Thyroid gland (tissue), 4 donors: Measurements from ENCODE around the gene GTF2A1.

Experiments
- CTCF ChIP-seq, 6 experiments: fragments of 200-600 bp in 3 of 6; fragments of 450-650 bp in 3 of 6; sonication (generic) in 3 of 6; IDR thresholded peaks; one replicate each; pipeline ENCODE4 v1.5.1; 2016 to 2019; ENCODE audit warnings: antibody characterized with exemption in 6 of 6, mild to moderate bottlenecking in 2 of 6, inconsistent platforms in 1 of 6, moderate library complexity in 1 of 6
- POLR2A ChIP-seq, 2 donors: fragments of 450-650 bp; IDR thresholded peaks; one replicate each; pipeline ENCODE4 v1.6.1; 2017; ENCODE audit warnings: antibody characterized with exemption in 2 of 2, mild to moderate bottlenecking in 2 of 2, moderate library complexity in 1 of 2

- TF ChIP-seq CTCF (IDR thresholded peaks at IDR 0.05) (no peak), POLR2A (IDR thresholded peaks at IDR 0.05) (no peak)
Measured at GRCh38 chr14:81162941-81163340, 57.8 kb downstream of the GTF2A1 start.
